Body of pancreas (tissue), 4 donors: ENCODE data around the gene SLC4A8.

Experiments used
- POLR2A ChIP-seq, 3 donors: fragments of 450-650 bp; IDR thresholded peaks; one replicate each; pipeline ENCODE4 v1.6.1; 2016; ENCODE audit warnings: antibody characterized with exemption in 3 of 3, mild to moderate bottlenecking in 2 of 3
- TF ChIP-seq, protein P1 (sequence below), 7 experiments: fragments of 450-650 bp in 4 of 7; fragments of 200-600 bp in 3 of 7; sonication (generic) in 3 of 7; IDR thresholded peaks; one replicate each; pipeline ENCODE4 v1.5.1; 2016 to 2019; ENCODE audit warnings: antibody characterized with exemption in 7 of 7

DNA sequence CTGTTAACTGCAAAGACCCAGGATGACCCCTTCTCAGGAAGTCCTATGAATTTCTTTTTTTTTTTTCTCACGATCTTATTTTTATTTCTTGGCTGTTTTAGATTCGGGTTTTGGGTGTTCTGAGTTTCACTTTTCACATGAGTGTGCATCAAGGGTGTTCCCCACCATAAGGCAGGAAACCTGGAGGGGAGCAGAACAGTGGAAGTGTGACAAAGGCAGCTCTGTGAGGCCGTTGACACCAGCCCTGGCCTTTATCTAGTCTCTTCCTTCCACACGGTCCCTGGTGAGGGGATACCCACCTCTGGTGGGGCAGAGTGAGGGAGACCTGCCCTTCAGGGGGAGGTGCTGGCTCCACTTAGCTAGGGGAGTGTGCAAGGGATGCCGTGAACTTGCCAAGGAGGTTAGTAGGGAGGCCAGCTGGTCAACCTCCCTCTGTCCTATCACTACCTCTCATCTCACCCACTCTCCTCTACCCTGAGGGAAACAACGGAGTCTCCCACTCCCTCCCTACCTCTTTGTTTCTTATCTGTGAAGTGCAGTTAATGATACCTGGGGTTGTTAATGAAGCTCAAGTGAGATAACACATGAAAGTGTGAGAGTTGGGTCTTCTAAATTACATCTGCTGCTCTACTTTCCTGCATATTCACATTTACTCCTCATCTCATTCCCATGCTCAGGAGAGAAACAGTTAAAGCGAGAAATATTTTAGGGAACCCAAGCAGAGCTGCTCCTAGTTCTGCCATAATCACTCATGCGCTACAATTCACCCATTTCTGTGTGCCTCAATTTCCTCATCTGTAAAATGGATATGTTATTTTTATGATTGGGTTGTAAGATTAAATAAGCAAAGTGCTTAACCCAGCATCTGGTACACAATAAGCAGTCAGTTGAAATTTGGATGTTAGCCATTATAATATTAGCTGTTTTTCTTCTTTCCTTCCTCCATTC lies 29.1 kb upstream of the SLC4A8 start:
- no peak for TF ChIP-seq POLR2A (IDR thresholded peaks at IDR 0.05)
- TF ChIP-seq, protein P1, sequence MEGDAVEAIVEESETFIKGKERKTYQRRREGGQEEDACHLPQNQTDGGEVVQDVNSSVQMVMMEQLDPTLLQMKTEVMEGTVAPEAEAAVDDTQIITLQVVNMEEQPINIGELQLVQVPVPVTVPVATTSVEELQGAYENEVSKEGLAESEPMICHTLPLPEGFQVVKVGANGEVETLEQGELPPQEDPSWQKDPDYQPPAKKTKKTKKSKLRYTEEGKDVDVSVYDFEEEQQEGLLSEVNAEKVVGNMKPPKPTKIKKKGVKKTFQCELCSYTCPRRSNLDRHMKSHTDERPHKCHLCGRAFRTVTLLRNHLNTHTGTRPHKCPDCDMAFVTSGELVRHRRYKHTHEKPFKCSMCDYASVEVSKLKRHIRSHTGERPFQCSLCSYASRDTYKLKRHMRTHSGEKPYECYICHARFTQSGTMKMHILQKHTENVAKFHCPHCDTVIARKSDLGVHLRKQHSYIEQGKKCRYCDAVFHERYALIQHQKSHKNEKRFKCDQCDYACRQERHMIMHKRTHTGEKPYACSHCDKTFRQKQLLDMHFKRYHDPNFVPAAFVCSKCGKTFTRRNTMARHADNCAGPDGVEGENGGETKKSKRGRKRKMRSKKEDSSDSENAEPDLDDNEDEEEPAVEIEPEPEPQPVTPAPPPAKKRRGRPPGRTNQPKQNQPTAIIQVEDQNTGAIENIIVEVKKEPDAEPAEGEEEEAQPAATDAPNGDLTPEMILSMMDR (IDR thresholded peaks at IDR 0.05): no peak
